NOMO-1 (cell line): ENCODE data around the gene PRPSAP2.
A peak's percentile ranks its signal among the peaks of the same experiment; 100 is the strongest.
"Not testable (repeated sequence)": the region's sequence is repeated elsewhere in the genome, so short reads cannot be mapped to it uniquely, and the experiment has no call there.

Experiments
- DNase-seq, 2 experiments: peaks; one replicate each; lab custom pipeline; 2025; ENCODE audit not compliant: unreplicated experiment in 2 of 2; lab: John Stamatoyannopoulos, UW

PRPSAP2 gene

DNA sequence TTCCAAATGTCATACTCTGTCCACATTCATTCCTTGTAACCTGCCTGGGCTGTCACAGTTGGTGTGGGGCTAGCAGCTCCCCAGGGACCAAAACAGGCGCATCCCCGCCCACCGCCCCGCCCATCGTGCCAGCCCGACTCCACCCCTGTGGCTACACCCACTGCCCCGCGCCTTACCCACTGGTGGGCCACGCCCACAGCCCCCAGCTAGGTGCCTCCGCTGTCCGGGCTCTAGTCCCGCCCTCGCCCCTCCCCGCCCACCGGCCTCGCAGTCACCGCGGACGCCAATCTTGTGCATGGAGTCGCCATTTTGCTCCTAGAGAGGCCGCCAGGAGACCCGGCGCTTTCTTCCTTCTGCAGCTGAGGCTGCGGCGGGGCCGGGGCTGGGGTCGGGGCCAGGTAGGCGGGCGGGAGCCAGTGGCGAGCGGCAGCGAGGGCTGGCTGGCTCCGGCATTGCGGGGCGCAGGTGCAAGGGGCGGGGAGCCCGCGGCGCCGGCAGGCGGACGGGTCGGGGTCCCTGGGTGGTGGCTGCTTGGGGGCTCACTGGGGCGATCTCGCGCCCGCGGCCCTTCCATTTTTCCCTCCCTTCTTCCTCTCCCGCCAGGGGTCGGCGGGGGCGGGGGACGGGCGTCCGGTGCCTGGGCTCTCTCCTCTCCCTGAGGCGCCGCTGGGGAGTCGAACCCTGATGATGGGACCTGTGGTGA lies at the start of gene PRPSAP2:
PRPSAP2 (plus strand) TSS at position 268 of the 703 bp plus-strand sequence. CDS start 7,703 bp downstream, outside the sequence.
- DNase-seq: peak; percentile 92 to 97

- not testable (repeated sequence) for DNase-seq
These were observed 42.0 kb upstream of the PRPSAP2 start for GRCh38 chr17:18815924-18816323.

- peak; percentile 32 to 71 for DNase-seq
These were observed 41.2 kb upstream of the PRPSAP2 start for GRCh38 chr17:18816489-18817371.

- not testable (repeated sequence) for DNase-seq
These were observed 36.5 kb upstream of the PRPSAP2 start for GRCh38 chr17:18821430-18821829.

DNA sequence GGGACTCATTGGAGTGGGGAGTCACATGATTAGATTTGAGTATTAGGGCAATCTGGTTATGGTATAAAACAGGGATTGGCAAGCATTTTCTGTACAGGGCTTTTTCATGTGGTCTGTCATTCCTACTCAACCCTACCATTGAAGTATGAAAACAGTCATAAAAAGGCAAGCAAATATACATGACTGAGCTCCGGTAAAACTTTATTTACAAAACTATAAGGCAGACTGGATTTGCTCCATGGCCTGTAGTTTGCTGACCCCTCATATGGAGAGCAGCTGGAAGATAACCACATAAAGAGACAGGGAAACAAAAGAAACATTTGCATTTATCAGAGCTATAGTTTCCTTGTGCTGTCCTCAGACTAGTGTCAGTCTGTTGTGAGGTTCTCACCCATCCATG lies 30.3 kb upstream of the PRPSAP2 start:
- DNase-seq: not testable (repeated sequence)

DNA sequence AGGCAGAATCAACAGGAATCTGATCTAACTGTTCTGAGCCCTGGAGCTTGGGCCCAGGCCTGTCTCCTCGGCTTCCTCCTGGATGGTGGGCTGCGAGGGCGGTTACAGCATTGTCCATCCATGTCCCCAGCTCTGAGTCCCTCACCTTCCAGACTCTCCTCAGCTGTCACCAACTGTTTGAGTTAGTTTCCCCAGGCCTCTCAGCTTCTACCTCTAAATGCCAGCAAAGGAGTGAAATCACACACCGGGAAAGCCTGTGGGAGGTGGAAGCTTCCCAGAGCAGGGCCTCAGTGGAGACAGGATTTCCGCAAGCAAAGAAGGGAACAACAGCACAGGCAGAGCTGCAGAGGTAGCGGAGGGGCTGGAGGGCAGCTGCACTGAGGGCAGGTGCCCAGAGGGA lies 9.4 kb upstream of the PRPSAP2 start:
- no peak for DNase-seq

DNA sequence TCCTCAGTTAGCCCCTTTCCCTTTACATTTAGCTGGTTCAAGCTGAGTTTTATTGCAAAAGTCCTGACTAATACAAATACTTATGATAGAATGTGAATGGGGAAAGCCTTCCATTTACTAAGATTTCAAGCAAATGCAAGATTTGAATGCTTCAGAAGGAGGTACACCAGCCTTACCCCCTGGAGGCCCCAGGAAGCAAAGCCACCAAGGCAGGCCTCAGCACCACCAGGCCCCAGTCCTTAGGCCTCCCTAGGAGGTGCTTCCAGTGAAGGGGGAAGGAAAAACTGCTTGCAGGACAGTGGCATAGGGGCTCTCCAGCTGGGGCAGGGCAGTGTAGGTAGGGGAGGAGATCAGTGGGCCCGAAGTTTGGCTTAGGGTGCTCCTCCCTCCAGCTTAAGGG lies 7.3 kb upstream of the PRPSAP2 start:
- DNase-seq: no peak

DNA sequence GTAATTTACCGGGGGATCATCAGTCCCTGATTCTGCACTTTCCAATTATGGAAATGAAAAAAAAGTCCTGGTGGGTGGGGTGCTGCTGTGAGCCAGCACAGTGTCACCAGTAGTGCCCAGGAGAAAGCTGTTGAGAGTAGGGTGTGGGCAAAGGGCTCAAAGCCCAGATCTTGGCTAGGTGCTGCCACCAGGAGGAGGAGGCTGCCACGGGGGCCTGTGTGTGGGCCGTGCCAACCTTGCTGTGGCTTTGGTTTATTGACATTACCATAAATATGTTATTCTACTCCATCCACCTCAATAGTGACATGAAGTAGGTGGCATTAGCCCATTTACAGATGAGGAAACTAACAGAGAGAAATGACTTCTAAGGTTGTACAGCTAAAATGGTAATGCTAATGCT lies 6.7 kb upstream of the PRPSAP2 start:
- DNase-seq: no peak

DNA sequence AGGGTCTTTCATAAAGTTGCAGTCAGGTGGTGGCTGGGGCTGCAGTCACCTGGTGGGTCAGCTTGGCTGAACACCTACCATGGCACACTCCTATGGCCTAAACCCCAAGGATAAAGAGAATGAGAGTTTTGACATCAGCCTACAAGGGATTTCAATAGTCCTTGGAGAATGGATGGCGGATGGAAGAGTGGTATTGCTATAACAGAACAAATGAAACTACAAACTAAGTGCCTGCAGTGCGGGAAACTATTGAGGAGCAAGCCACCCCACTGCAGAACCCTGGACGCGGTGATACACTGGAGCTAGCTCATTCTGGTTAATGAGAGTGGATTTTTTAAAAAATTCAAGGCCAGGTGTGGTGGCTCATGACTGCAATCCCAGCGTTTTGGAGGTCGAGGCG lies 3.0 kb upstream of the PRPSAP2 start:
- DNase-seq: no peak

DNA sequence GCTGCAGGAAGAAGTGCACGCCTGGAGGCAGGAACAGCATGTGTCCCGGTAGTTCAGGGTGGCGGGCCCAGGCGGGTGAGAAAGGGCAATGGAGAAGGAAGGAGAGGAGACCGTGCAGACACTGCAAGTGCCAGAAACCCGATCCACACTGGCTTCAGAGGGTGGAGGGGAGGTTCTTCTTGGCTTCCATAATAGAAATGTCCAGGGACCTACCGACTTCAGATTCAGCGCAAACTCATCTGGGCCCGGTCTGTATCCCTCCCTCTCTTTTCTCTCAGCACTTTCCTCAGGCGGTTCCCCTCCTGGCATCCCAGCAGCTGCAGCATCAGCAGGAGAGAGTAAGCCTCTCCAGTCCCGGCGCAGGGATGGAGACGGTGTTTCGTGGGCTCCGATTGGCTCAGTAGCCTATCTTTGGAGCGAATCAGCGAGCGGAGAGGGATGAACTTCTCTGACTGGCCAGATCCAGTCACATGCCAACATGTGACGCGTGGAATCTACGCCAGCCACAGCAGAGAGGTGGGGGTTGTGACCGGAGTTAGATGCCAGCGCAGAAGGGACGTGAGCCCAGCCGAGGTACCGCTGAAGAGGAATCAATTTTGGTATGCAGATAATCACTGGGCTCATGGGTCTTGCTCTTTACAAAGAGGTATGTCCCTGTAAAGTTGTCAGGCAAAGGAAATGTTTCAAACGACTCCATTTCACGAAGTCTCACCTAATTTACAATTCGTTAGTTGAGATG lies 1.9 kb upstream of the PRPSAP2 start:
- peak; percentile 82 to 91 for DNase-seq

GRCh38 chr17:18856570-18856915 lies 1.4 kb upstream of the PRPSAP2 start:
- DNase-seq: peak in 1 of 2 experiments; percentile 10

DNA sequence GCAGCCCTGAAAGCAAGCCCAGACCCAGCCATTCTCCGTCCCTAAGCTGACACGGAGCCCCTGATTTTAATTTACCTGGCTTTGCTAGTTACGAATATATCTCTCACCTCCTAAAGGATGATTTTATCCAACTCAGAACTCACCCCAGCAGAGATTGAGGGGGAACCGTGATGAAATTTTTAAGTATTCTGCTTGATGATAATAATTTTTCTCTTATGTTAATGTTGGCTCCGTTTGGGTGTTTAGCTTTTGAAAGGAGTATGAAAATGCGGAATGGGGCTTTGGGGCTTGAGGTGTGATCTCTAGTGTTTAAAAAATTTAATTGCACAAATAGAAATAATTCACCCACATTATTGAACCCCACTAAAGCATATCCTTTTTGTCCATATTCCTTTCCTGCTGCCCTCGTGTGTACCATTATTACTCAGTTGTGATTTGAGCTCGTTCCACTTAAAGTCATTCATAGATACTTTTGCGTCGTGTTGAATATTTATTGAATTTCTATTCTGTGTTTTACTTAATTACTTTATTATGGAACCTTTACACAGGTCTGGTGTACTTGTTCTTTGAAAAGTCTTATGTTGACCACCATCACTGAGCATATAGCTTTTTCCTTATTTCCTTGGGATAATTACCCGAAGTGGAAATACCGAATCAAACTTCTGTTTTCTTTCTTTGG lies 775 bp downstream of the PRPSAP2 start:
- DNase-seq: peak in 1 of 2 experiments; percentile 9

GRCh38 chr17:18859256-18859655 lies 1.3 kb downstream of the PRPSAP2 start:
- peak in 1 of 2 experiments; percentile 54 for DNase-seq

GRCh38 chr17:18860161-18860972 lies 2.4 kb downstream of the PRPSAP2 start:
- peak in 1 of 2 experiments; percentile 10 for DNase-seq

DNA sequence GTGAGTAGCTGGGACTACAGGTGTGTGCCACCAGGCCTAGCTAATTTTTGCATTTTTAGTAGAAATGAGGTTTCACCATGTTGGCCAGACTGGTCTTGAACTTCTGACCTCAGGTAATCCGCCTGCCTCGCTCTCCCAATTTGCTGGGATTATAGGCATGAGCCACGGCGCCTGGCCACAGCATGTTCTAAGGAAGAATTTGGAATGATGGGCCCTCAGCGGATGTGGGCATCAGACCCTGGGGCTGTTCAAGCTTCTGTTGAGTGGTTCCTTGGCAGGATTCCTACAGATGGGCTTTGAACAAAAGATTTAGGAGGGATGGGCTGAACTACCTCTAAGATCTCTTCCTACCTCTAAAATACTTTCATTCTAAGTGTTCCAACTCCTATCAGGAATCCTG lies 4.1 kb downstream of the PRPSAP2 start:
- DNase-seq: no peak

DNA sequence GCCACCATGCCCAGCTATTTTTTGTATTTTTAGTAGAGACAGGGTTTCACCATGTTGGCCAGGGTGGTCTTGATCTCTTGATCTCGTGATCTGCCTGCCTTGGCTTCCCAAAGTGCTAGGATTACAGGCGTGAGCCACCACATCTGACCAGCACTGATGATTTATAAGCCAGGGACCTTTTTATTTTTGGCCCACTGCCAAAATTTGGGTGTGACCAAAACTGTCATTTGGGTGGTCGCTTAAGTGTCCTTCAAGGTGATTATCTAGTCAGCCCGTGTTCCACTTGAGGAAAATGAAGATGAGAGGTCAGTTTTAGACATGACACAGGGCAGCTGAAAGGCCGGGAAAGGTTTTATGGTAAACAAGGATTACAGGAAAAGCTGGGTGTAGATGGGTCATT lies 7.1 kb downstream of the PRPSAP2 start:
- not testable (repeated sequence) for DNase-seq

GRCh38 chr17:18866866-18867813 lies 9.2 kb downstream of the PRPSAP2 start:
- DNase-seq: no peak

GRCh38 chr17:18877104-18877645 lies 19.2 kb downstream of the PRPSAP2 start:
- DNase-seq: no peak
